Stimulated activated CD4-positive, alpha-beta T cell treated with anti-CD3 and anti-CD28 coated beads, Interleukin-4, amount 100 ng/mL, for 24 hours (primary cell): ENCODE results near the gene ATP12A.

Source experiments
- DNase-seq: peaks from one replicate; pipeline ENCODE4 v3.0.0-alpha.2; 2020

ATP12A gene

GRCh38 chr13:24738366-24738847, 58.2 kb downstream of the ATP12A start:
- DNase-seq = no peak

GRCh38 chr13:24740014-24740890, 60.0 kb downstream of the ATP12A start:
- DNase-seq = no peak

- DNase-seq = no peak
Measured at GRCh38 chr13:24741016-24741662, 60.9 kb downstream of the ATP12A start.

GRCh38 chr13:24741791-24742190, 61.6 kb downstream of the ATP12A start:
- no peak for DNase-seq

GRCh38 chr13:24742294-24742693, 62.1 kb downstream of the ATP12A start:
- no peak for DNase-seq

- DNase-seq = no peak
Measured at GRCh38 chr13:24742977-24743376, 62.8 kb downstream of the ATP12A start.

- DNase-seq = no peak
Measured at GRCh38 chr13:24744247-24744646, 64.0 kb downstream of the ATP12A start.

GRCh38 chr13:24745516-24745860, 65.3 kb downstream of the ATP12A start:
- no peak for DNase-seq

- no peak for DNase-seq
Measured at GRCh38 chr13:24745861-24746617, 65.8 kb downstream of the ATP12A start.

- no peak for DNase-seq
Measured at GRCh38 chr13:24746618-24747247, 66.5 kb downstream of the ATP12A start.

- DNase-seq = no peak
Measured at GRCh38 chr13:24747248-24748060, 67.2 kb downstream of the ATP12A start.

GRCh38 chr13:24748061-24748400, 67.8 kb downstream of the ATP12A start:
- no peak for DNase-seq

- no peak for DNase-seq
Measured at GRCh38 chr13:24759197-24759596, 79.0 kb downstream of the ATP12A start.
